HG02759 (cell line): Measurements from ENCODE around the gene BRS3.
"Not testable (repeated sequence)": the region's sequence is repeated elsewhere in the genome, so short reads cannot be mapped to it uniquely, and the experiment has no call there.

Experiments
- ATAC-seq: cut with Tn5 transposase; IDR thresholded peaks from one replicate; pipeline ENCODE4 v1.9.1; 2021; ENCODE audit warnings: mild to moderate bottlenecking, moderate library complexity; ENCODE audit not compliant: unreplicated experiment

Gene BRS3

GRCh38 chrX:136487647-136488046, at the start of gene BRS3:
Gene BRS3, plus strand, starts transcription at chrX:136487947. Its CDS starts 168 bp downstream, at chrX:136488115.
- ATAC-seq: no peak

- no peak for ATAC-seq
Observed at GRCh38 chrX:136438192-136438591, 49.6 kb upstream of the BRS3 start.

GRCh38 chrX:136445674-136446073, 42.1 kb upstream of the BRS3 start:
- not testable (repeated sequence) for ATAC-seq

- ATAC-seq: no peak
Observed at GRCh38 chrX:136446208-136446607, 41.5 kb upstream of the BRS3 start.

- no peak for ATAC-seq
Observed at GRCh38 chrX:136447308-136447707, 40.4 kb upstream of the BRS3 start.

GRCh38 chrX:136447968-136448367, 39.8 kb upstream of the BRS3 start:
- no peak for ATAC-seq

GRCh38 chrX:136450050-136450830, 37.5 kb upstream of the BRS3 start:
- no peak for ATAC-seq

- no peak for ATAC-seq
Observed at GRCh38 chrX:136452614-136453013, 35.1 kb upstream of the BRS3 start.

- no peak for ATAC-seq
Observed at GRCh38 chrX:136453114-136453513, 34.6 kb upstream of the BRS3 start.

- no peak for ATAC-seq
Observed at GRCh38 chrX:136453771-136454170, 34.0 kb upstream of the BRS3 start.

GRCh38 chrX:136456133-136456532, 31.6 kb upstream of the BRS3 start:
- no peak for ATAC-seq

- no peak for ATAC-seq
Observed at GRCh38 chrX:136457303-136457917, 30.3 kb upstream of the BRS3 start.

GRCh38 chrX:136464589-136464988, 23.2 kb upstream of the BRS3 start:
- no peak for ATAC-seq

- ATAC-seq: no peak
Observed at GRCh38 chrX:136467303-136467702, 20.4 kb upstream of the BRS3 start.

GRCh38 chrX:136468391-136469103, 19.2 kb upstream of the BRS3 start:
- ATAC-seq: no peak

- ATAC-seq: no peak
Observed at GRCh38 chrX:136473663-136474062, 14.1 kb upstream of the BRS3 start.

- no peak for ATAC-seq
Observed at GRCh38 chrX:136475236-136475635, 12.5 kb upstream of the BRS3 start.

- ATAC-seq: no peak
Observed at GRCh38 chrX:136476501-136476900, 11.2 kb upstream of the BRS3 start.

- ATAC-seq: no peak
Observed at GRCh38 chrX:136477026-136477425, 10.7 kb upstream of the BRS3 start.

- ATAC-seq: no peak
Observed at GRCh38 chrX:136480383-136480782, 7.4 kb upstream of the BRS3 start.

GRCh38 chrX:136488706-136489105, 959 bp downstream of the BRS3 start:
- no peak for ATAC-seq

- ATAC-seq: no peak
Observed at GRCh38 chrX:136491832-136492231, 4.1 kb downstream of the BRS3 start.
